Nephron progenitor cell (in vitro differentiated cells): ENCODE measurements around the gene CCDC47.

Experiments used
- DNase-seq: peaks from one replicate; pipeline ENCODE4 v3.0.0; 2021
- H3K27ac Mint-ChIP-seq: 2 replicates; pipeline ENCODE4 v1.8.0; 2021; ENCODE audit warnings: mild to moderate bottlenecking, moderate library complexity, mixed read lengths
- H3K27me3 Mint-ChIP-seq: 2 replicates; pipeline ENCODE4 v1.8.0; 2021; ENCODE audit warnings: mild to moderate bottlenecking, low read depth, mixed read lengths; ENCODE audit not compliant: poor library complexity
- H3K36me3 Mint-ChIP-seq: 2 replicates; pipeline ENCODE4 v1.8.0; 2021; ENCODE audit warnings: low read depth, mixed read lengths
- H3K4me1 Mint-ChIP-seq: 2 replicates; pipeline ENCODE4 v1.8.0; 2021; ENCODE audit warnings: mixed read lengths
- H3K4me3 Mint-ChIP-seq: 2 replicates; pipeline ENCODE4 v1.8.0; 2021; ENCODE audit warnings: mild to moderate bottlenecking, moderate library complexity, mixed read lengths
- H3K9me3 Mint-ChIP-seq: 2 replicates; pipeline ENCODE4 v1.8.0; 2021; ENCODE audit warnings: mild to moderate bottlenecking, moderate library complexity, mixed read lengths
- TF ChIP-seq, protein P1 (sequence below): fragments of 200-600 bp; sonication (generic); IDR thresholded peaks from 2 replicates; pipeline ENCODE4 v1.5.0; 2021; ENCODE audit warnings: antibody characterized with exemption

The CCDC47 gene

DNA sequence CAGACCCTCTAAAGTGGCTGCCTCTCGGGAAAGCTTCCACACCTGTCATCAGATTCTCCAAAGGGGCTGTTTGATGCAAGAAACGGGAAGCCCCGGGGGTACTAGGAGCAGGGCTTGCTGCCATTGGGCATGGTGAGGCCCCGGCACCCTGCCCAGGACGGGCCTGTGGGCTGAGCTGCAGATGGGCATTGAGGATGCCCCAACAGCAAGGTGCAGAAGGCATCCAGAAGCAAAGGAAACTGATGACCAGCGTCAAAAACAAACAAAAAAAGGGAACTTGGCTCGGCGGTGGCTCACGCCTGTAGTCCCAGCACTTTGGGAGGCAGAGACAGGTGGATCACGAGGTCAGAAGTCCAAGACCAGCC is 72.0 kb downstream of the CCDC47 start:
- TF ChIP-seq, protein P1, sequence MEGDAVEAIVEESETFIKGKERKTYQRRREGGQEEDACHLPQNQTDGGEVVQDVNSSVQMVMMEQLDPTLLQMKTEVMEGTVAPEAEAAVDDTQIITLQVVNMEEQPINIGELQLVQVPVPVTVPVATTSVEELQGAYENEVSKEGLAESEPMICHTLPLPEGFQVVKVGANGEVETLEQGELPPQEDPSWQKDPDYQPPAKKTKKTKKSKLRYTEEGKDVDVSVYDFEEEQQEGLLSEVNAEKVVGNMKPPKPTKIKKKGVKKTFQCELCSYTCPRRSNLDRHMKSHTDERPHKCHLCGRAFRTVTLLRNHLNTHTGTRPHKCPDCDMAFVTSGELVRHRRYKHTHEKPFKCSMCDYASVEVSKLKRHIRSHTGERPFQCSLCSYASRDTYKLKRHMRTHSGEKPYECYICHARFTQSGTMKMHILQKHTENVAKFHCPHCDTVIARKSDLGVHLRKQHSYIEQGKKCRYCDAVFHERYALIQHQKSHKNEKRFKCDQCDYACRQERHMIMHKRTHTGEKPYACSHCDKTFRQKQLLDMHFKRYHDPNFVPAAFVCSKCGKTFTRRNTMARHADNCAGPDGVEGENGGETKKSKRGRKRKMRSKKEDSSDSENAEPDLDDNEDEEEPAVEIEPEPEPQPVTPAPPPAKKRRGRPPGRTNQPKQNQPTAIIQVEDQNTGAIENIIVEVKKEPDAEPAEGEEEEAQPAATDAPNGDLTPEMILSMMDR = no peak
- DNase-seq = no peak
- Mint-ChIP-seq H3K4me1 (peaks cover 54% of the 10 kb centered on the region), H3K27me3 (peaks cover 5% of the 10 kb centered on the region), H3K27ac (no peak overlapping the region), H3K9me3 (no peaks in the 10 kb centered on the region), H3K4me3 (peak overlapping the region; percentile 74), H3K36me3 (peaks cover 18% of the 10 kb centered on the region)

DNA sequence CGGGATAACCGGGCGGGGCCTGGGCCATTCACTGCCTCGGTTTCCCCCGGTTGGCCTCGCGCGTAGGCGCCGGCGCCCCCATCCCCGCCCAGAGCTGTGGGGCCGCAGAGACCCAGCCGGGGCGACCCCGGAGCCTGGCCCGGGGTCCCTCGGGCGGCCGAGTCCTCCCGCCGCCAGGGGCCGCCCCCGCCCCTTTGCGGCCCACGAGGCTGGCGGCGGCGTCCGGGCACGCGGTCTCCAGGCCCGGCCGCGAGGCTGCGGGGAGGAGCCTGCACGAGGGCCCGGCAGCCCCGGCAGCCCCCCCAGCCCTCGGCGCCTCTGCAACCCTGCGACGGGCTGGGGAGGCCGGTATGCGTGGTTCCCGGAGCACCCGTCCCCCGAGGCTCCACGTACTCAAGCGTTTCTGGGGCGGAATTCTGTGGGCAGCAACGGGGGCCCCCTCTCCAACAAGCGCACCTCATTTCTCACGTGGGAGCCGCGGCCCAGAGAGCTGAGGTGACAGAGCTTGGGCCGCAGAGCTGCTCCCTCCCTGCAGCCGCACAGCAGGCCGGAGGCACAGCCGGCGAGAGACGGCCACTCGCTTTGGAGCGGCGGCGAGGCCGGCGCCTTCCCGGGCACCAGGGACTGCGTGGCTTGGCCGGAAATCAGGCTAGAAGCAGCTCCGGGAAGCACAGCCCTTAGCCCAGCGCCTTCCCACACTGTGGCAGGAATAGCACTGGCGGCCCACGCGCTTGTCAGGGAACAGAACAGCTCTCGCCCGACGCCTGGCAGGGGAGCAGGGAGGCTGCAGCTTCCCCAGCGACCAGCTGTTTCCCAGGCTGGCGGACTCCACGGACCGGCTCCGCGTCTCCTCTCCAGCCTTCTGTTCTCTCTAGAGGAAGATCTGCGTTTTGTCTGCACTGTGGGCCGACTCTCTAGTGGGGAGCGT is 72.6 kb downstream of the CCDC47 start:
- Mint-ChIP-seq H3K36me3 (peaks cover 18% of the 10 kb centered on the region), H3K9me3 (no peaks in the 10 kb centered on the region), H3K27ac (no peak overlapping the region), H3K4me1 (peaks cover 55% of the 10 kb centered on the region), H3K27me3 (peaks cover 8% of the 10 kb centered on the region), H3K4me3 (peak overlapping the region; percentile 74)
- DNase-seq = peak; percentile 52
- TF ChIP-seq, protein P1 = no peak

DNA sequence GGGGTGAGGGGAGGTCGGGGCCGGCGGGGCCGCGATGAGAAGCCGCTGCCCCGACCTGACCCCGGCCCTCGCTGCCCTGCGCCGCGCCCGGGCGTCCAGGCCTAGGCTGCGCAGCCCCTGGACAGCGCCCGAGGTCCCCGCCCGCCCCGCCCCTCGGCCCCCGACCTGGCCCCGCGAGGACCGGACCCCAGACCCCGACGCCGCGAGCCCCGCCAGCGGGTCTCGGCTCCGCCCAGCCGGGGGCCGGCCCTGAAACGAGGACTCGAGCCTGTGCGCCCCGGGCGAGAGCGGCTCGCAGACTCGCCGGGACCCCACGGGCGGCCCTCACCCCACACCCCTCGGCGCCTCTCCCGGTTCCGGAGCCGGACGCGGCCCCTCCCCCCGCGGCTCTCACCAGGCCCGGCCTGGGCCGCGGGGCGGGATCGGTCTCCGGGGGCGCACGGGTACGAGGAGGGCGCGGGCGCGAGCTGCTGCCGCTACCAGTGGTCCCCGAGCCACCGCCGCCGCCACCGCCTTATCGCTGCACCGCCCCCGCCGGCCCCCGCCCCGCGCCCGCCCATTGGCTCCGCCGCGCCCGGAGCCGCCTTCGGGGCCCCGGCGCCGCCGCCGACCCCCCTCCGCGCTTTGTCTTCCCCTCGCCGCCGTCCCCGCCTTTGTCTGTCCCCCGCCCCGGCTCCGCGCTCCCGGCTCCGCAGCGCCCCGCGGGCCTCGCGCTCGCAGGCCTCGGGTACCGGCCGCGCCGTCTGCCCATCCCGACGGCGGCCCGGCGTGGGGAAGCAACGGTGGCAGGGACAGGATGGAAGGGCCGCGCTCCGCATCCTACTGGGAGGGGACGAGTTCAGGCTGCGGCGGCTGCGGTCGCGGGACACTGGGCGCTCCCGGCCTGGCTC is 73.5 kb downstream of the CCDC47 start, which contains the start of gene LIMD2:
TSS of gene LIMD2 (minus strand) at position 488 of the 890 bp plus-strand sequence. CDS start 827 bp downstream, outside the sequence.
- peaks cover 12% of the 10 kb centered on the region for H3K36me3 Mint-ChIP-seq
- TF ChIP-seq, protein P1 = no peak
- DNase-seq = peak; percentile 83
- no peak within 1 kb of the TSS for H3K27ac Mint-ChIP-seq
- no peaks in the 10 kb centered on the region for H3K9me3 Mint-ChIP-seq
- H3K4me3 Mint-ChIP-seq = peak within 1 kb of the TSS; percentile 75
- peaks cover 55% of the 10 kb centered on the region for H3K4me1 Mint-ChIP-seq
- peaks cover 8% of the 10 kb centered on the region for H3K27me3 Mint-ChIP-seq

DNA sequence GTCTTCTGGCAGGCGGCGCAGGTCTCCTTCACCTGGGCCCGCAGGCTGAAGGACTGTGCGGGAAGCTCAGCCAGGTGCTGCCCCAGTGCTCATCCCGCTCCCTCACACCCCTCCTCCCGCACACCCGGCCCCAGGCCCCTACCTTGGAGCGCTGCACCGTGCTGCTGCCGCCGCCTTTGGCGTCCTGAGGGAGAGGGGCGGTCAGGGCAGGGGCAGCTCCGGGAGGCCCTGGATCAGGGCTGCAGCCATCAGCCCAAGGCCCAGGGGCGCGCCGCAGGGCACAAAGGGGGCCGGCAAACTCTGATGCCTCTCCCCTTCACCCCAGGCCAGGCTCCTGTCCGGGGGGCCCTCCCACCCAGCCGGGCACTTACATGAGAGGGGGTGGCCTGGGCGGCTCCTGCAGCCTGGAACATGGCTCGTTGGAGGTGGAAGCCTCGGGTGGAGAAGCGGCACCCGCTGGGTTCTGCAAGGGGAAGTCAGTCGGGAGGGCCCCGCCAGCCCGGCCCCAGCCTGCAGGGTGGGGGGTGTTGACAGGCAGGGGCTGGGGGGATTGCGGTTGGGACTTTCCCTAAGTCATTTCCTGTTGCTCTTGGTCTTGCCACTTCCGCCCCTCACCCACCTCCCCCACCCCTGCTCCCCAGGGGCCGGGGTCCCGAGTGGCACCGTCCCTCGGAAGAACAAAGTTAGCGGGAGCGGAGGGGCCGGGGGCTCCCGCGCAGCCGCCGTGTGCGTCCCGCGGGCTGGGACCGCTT is 74.3 kb downstream of the CCDC47 start:
- H3K4me3 Mint-ChIP-seq = peak overlapping the region; percentile 81
- peaks cover 12% of the 10 kb centered on the region for H3K36me3 Mint-ChIP-seq
- H3K27me3 Mint-ChIP-seq = peaks cover 8% of the 10 kb centered on the region
- TF ChIP-seq, protein P1 = no peak
- H3K4me1 Mint-ChIP-seq = peaks cover 62% of the 10 kb centered on the region
- H3K27ac Mint-ChIP-seq = no peak overlapping the region
- no peaks in the 10 kb centered on the region for H3K9me3 Mint-ChIP-seq
- DNase-seq = no peak

DNA sequence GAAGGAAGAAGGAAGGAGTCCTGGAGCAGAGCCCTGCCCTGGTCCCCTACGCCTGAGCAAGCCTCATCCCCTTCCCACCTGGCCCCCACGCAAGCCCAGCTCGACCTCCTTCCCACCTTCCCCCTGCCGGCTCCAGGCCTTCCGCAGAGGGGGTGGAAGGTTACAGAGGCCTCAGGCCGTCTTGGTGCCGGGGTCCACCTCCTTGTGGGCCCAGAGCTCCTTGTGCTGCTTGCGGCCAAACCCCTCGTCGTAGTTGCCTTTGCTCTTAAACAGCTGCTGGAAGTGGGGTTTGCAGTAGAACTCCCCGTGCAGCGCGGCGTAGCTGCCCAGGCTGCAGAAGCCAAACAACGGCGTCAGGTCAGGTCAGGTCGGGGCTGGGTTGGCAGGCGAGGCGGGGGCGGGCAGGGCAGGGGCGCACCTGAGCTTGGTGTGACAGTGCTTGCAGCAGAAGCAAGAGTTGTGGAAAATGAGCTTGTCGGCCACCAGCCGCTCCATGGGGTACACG is 75.0 kb downstream of the CCDC47 start:
- Mint-ChIP-seq H3K27ac (no peak overlapping the region), H3K4me1 (peaks cover 59% of the 10 kb centered on the region), H3K27me3 (peaks cover 4% of the 10 kb centered on the region), H3K4me3 (peak overlapping the region; percentile 81), H3K36me3 (peaks cover 7% of the 10 kb centered on the region), H3K9me3 (no peaks in the 10 kb centered on the region)
- TF ChIP-seq, protein P1 = no peak
- DNase-seq = no peak
